ENCODE results near the gene TGM1.

DNA sequence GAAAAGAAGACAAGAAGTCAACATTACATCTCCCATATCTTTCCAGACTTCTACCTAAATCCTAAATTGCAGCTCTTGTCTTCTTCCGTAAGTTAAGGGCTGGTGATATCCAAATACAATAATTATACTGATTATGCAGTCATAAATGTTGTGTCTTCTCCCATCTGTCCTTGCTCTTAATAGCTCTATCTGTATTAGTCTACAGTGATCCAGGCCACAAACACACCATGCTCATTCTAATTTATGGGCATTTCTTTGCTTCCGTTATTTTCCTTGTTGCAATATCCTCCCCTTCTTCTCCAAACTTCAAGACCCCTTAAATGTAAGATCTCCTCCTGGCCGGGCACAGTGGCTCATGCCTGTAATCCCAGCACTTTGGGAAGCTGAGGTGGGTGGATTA, 43.5 kb downstream of the TGM1 start:
- TF ChIP-seq CTCF (IDR thresholded peaks at IDR 0.05) (no peak), EZH2 (IDR thresholded peaks at IDR 0.05) (no peak), EZH2phosphoT487 (IDR thresholded peaks at IDR 0.05) (no peak)

All from neural progenitor cell (in vitro differentiated cells).